Neural progenitor cell (in vitro differentiated cells): ENCODE measurements around the gene TEAD1.

Experiments
- CTCF ChIP-seq: fragments of 200-600 bp; sonication (generic); IDR thresholded peaks from 2 replicates; pipeline ENCODE4 v1.5.1; 2017; ENCODE audit warnings: antibody characterized with exemption, mild to moderate bottlenecking
- EZH2 ChIP-seq: fragments of 200-600 bp; sonication (generic); IDR thresholded peaks from 2 replicates; pipeline ENCODE4 v1.6.1; 2017; ENCODE audit warnings: antibody characterized with exemption, mild to moderate bottlenecking, moderate library complexity
- EZH2phosphoT487 ChIP-seq: fragments of 200-600 bp; sonication (generic); IDR thresholded peaks from 2 replicates; pipeline ENCODE4 v1.6.1; 2017; ENCODE audit warnings: antibody characterized with exemption

- TF ChIP-seq EZH2phosphoT487, result no peak
- no peak for TF ChIP-seq CTCF
- TF ChIP-seq EZH2, result no peak
Observed at GRCh38 chr11:12971955-12972354, 297.7 kb downstream of the TEAD1 start.
